ENCODE results near the gene NR1H3. TPM values are rescaled to one million over a fixed set of nuclear protein-coding genes. Genes with fewer than 3 reads are reported as not detected.

The NR1H3 gene
- total RNA-seq, 2 experiments from 2014 or later = 6.2 to 14.7 TPM

- intact Hi-C loops (cut with micrococcal nuclease; ENCODE audit: unreplicated experiment) = no loop called here
- Histone ChIP-seq H3K9me3 (ENCODE audit: low read length) (no peaks in the 10 kb centered on the region), H3K9me2 (ENCODE audit: insufficient read depth, low read length) (no peaks in the 10 kb centered on the region), H3K27ac (ENCODE audit: low read depth, low read length, poor library complexity, severe bottlenecking) (no peak overlapping the region), H3K4me2 (ENCODE audit: low read length) (no peak overlapping the region), H3K4me1 (ENCODE audit: insufficient read depth, low read length, poor library complexity, severe bottlenecking) (peaks cover 40% of the 10 kb centered on the region), H3K36me3 (ENCODE audit: insufficient read depth, low read length) (no peaks in the 10 kb centered on the region), H4K20me1 (ENCODE audit: insufficient read depth, low read length) (no peaks in the 10 kb centered on the region), H3K4me3 (ENCODE audit: low read depth, low read length, poor library complexity, severe bottlenecking) (no peak overlapping the region), H3K79me2 (ENCODE audit: insufficient read depth, low read depth, low read length) (no peaks in the 10 kb centered on the region), H2AFZ (ENCODE audit: low read length) (no peak overlapping the region)
- ChIA-PET CTCF (ENCODE audit: unreplicated experiment) (no interaction called here), POLR2A (interaction anchor here (0.6 to 3.6 kb wide), 5 partner anchors 12 to 333 kb away, joined by 3 to 25 read pairs (median 4); partner anchors contain the start of gene ACP2)
- DNase-seq (ENCODE audit: low spot score) = no peak
- BruUV-seq (replicated peaks) = no TSS peak
- TF ChIP-seq EZH2phosphoT487 (IDR thresholded peaks at IDR 0.05; ENCODE audit: borderline replicate concordance, low read depth, low read length) (no peak), CTCF (conservative IDR thresholded peaks at IDR 0.05; ENCODE audit: low read length) (no peak)
Measured at GRCh38 chr11:47212938-47213337, 44.9 kb upstream of the NR1H3 start.

- CTCF ChIA-PET (ENCODE audit: unreplicated experiment) = interaction anchor here (1.4 to 2.4 kb wide), 3 partner anchors 31 to 197 kb away, joined by 3 to 10 read pairs (median 3); partner anchors contain the start of gene ACP2
- peak overlapping the region; percentile 69 for H3K4me3 ChIP-seq (ENCODE audit: low read depth, low read length, poor library complexity, severe bottlenecking)
Measured at GRCh38 chr11:47213950-47214565, 43.7 kb upstream of the NR1H3 start.

More at GRCh38 chr11:47213950-47214565, 43.7 kb upstream of the NR1H3 start:
- Histone ChIP-seq H3K4me1 (ENCODE audit: insufficient read depth, low read length, poor library complexity, severe bottlenecking) (peaks cover 50% of the 10 kb centered on the region), H3K79me2 (ENCODE audit: insufficient read depth, low read depth, low read length) (no peaks in the 10 kb centered on the region), H3K9me3 (ENCODE audit: low read length) (no peaks in the 10 kb centered on the region), H3K36me3 (ENCODE audit: insufficient read depth, low read length) (no peaks in the 10 kb centered on the region), H2AFZ (ENCODE audit: low read length) (peak overlapping the region; percentile 68), H3K4me2 (ENCODE audit: low read length) (peak overlapping the region; percentile 82), H3K9me2 (ENCODE audit: insufficient read depth, low read length) (no peaks in the 10 kb centered on the region), H3K27ac (ENCODE audit: low read depth, low read length, poor library complexity, severe bottlenecking) (no peak overlapping the region), H4K20me1 (ENCODE audit: insufficient read depth, low read length) (no peaks in the 10 kb centered on the region)
- TF ChIP-seq EZH2phosphoT487 (IDR thresholded peaks at IDR 0.05; ENCODE audit: borderline replicate concordance, low read depth, low read length) = no peak
- TF ChIP-seq CTCF (conservative IDR thresholded peaks at IDR 0.05; ENCODE audit: low read length) = no peak
- peak; percentile 37 for DNase-seq (ENCODE audit: low spot score)
- POLR2A ChIA-PET = interaction anchor here (0.5 to 3.6 kb wide), 14 partner anchors 14 to 613 kb away, joined by 3 to 25 read pairs (median 4); partner anchors contain the start of genes ACP2 and ARFGAP2
- intact Hi-C loops (cut with micrococcal nuclease; ENCODE audit: unreplicated experiment) = loop anchor here (2.0 kb wide), 1 partner anchor 55 kb away; no protein-coding TSS in a partner anchor
- TSS peak; percentile 93 for BruUV-seq (replicated peaks)

Measured in OCI-LY7 (cell line).